GM19324 (cell line): Measurements from ENCODE around the gene ADAM19.

Experiments
- ATAC-seq: cut with Tn5 transposase; IDR thresholded peaks from one replicate; pipeline ENCODE4 v1.9.1; 2021; ENCODE audit warnings: mild to moderate bottlenecking, moderate library complexity; ENCODE audit not compliant: unreplicated experiment, low FRiP score

Gene ADAM19

DNA sequence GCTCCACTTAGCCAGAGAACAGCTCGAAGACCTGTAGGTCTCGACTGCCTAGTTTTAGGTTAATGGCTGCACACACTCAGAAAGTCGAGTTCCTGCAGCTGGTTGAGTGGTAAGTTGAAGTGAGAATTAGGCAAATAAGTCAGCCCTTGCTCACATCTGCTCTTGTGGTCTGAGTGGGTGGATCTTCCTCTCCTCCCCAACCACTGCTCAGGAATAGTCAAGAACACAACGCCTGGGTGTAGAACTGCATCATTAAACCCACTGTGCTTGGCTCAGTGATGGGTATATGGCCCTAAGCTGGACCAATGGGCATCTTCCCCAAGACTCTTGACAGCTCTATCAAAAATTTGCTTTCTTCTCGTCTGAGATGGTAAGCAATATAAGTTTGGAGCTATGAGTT lies 20.9 kb upstream of the ADAM19 start:
- ATAC-seq = peak; percentile 87

- no peak for ATAC-seq
Observed at GRCh38 chr5:157594675-157595459, 19.3 kb upstream of the ADAM19 start.

DNA sequence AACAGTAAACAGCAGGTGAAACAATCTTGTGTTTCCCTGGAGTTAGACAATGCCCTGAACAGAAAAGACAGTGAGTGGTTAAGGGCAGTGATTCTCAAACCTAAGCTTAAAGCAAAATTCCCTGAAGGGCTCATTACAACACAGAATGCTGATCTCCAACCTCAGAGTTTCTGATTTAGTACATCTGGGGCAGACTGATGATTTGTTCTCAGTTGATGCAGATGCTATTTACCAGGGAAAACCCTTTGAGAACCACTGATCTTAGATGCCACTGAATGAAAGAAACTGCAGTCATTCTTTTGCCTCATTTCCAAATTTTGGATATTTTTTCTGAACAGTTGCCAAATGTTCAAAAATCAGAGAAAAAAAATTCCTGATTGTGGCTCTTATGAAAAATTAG lies 18.7 kb upstream of the ADAM19 start:
- ATAC-seq = no peak

GRCh38 chr5:157593052-157593757 lies 17.6 kb upstream of the ADAM19 start:
- no peak for ATAC-seq

GRCh38 chr5:157592594-157592993 lies 17.0 kb upstream of the ADAM19 start:
- ATAC-seq = no peak

GRCh38 chr5:157590478-157590877 lies 14.9 kb upstream of the ADAM19 start:
- no peak for ATAC-seq

GRCh38 chr5:157584628-157585027 lies 9.1 kb upstream of the ADAM19 start:
- ATAC-seq = no peak

DNA sequence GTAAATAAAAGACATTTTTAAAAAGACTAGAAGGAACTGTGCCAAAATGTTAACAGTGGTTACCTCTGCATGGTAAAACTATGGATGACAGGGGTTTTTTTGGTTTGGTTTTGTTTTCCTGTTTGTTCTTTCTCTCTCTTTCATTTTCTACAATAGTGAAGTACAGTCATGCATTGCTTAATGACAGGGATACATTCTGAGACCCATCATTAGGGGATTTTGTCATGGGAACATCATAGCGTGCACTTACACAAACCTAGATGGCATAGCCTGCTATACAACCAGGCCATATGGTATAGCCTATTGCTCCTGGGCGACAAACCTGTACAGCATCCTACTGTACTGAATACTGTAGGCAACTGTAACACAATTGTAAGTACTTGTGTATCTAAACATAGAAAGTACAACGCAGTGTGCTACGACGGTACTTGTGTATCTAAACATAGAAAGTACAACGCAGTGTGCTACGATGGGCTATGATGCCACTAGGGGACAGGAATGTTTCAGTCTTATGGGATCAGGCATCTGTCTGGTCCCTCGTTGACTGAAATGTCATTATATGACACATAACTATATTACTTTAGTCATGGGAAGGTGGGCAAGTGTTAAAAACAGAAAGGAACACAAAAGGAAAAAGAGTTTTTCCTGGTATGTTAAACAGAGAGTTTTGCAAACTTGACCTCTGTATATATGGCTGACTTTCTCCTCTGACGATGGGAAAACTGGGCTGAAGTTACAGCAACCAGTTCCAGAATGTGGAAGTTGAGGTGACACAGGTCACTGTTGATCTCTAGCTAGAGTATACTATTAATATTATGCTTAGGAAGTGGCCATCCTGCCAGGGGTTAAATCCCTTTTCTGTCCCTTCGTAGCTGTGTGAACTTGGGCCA lies 7.4 kb upstream of the ADAM19 start:
- no peak for ATAC-seq

GRCh38 chr5:157581901-157582300 lies 6.3 kb upstream of the ADAM19 start:
- no peak for ATAC-seq

GRCh38 chr5:157578079-157578780 lies 2.7 kb upstream of the ADAM19 start:
- no peak for ATAC-seq

DNA sequence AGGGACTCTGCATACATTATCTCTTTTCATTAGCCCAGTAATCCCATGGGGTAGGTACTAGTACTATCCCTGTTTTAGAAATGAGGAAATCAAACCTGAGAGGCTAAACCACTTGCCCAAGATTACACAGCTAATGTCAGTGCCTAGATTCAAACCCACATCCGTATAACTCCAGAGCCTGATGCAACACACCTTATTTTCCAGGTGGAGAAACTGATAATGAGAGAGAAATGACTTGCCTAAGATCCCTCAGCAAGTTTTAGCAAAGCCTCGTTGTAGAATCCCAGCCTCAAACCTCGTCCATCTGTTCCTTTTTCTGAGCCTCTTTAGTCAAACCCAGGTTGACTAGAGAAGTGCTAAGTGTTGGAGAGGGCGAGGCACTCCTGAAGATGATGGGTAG lies 1.1 kb upstream of the ADAM19 start:
- ATAC-seq = no peak

- no peak for ATAC-seq
Observed at GRCh38 chr5:157574456-157575380, 857 bp downstream of the ADAM19 start.

DNA sequence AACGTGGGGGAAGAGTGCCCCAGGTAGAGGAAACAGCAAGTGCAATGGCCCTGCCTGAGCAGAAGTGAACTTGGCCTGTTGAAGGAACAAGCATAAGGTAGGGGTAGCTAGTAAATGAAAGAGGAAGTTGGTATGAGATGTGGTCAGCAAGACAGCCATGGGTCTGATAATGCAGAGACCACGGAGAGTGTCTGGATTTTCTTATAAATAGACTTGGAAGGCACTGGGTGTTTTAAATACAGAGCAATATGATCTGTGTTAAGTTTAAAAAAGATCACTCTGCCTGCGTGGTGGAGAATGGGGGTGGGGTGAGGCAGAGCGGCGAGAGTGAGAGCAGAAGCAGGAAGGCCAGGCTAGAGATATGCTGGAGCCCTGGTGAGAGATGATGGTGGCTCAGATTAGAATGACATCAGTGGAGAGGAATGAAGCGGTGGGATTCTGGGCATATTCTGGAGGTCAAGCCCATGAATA lies 4.2 kb downstream of the ADAM19 start:
- peak; percentile 89 for ATAC-seq

- peak; percentile 15 for ATAC-seq
Observed at GRCh38 chr5:157570531-157571200, 4.9 kb downstream of the ADAM19 start.

- no peak for ATAC-seq
Observed at GRCh38 chr5:157568720-157569119, 6.9 kb downstream of the ADAM19 start.

DNA sequence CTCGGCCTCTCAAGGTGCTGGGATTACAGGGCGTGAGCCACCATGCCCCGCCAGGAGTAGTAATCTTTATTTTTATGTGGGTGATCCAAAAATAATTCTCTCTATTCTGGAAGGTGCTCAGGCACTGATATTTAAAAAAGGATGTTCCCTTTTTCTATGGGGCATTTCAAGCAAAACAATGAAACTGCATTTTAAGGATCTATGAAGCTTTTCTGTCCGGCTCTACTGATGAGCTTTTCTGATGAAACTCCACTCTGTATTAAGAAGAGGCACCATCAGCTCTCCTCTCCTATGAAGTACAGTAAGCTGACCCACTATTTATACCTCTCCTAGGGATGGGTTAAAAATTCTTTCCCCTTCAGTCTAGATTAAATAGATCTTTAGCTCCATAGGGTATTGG lies 7.4 kb downstream of the ADAM19 start:
- no peak for ATAC-seq

DNA sequence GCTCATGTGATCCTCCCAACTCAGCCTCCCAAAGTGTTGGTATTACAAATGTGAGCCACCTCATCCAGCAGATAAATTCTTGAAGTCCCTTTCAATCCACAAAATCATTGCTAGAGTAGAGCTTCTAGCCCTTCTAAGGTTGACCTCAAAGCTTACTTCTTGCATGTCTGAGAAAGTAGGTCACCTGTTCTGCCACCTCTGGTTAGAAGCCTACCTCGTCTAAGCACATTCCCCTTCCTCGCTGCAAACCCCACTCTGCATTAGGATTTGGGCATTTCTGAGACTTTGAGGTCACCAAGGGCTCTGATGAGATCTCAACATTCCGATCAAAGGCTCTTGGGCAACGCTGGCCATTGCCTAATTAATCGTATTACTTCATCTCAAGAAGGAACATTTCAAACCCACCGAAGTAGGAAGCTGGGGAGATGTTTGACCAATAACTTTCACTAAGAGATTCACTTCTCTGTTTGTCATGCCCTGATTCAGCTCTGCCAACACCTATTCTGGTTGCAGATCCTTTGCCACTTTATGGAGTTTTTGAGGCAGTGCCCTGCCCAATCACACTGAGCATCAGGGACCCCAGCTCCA lies 8.6 kb downstream of the ADAM19 start:
- no peak for ATAC-seq

DNA sequence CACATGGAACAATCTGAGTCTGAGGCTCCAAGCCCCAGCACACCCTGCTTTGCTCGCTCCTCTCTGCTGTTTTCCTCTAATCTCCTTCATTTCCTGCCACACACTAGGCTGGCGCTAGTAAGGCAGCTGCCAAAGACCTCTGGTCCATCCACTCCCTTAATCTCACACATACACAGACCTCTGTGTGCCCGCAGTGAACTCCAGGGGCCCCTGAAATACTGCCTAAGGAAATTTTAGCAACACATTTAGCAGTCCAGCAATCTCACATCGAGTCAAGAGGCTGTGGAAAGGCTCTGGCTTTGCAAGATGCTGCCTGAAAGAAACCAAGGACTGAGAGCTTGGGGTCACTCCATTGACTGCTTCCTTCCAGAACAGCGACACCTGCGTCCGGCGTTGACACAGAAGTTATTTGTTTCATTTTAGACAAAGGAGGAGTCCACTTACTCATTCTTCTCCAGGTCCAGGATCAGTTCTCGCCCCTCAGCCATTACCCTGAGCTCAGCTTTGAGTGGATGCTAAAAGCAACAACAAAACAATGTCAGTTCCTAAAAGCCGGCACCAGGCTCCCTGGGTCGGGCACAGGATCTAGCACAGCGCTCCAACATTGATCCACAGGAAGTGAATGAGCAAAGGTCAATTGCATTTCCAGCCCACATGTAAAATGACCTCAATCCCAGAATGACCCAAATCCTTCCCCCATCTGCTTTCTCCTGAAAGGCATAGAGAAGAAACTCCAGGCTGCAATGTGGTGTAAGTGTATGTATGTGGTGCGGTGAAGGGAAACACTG lies 11.5 kb downstream of the ADAM19 start:
- no peak for ATAC-seq
